Measurements from ENCODE around the gene LRP5.

Gene LRP5

GRCh38 chr11:68375766-68376165, 63.4 kb downstream of the LRP5 start:
- Histone ChIP-seq H3K27ac (no peak overlapping the region), H3K4me3 (no peak overlapping the region)

- Histone ChIP-seq H3K4me3 (no peak overlapping the region), H3K27ac (peak overlapping the region in 3 of 21 experiments; percentile 10 to 30 (median 15))
Observed at GRCh38 chr11:68377389-68377795, 65.0 kb downstream of the LRP5 start.

GRCh38 chr11:68379206-68379605, 66.8 kb downstream of the LRP5 start:
- H3K27ac ChIP-seq, result no peak overlapping the region

GRCh38 chr11:68380786-68381622, 68.6 kb downstream of the LRP5 start:
- no peak overlapping the region for H3K4me3 ChIP-seq
- H3K27ac ChIP-seq, result peak overlapping the region in 10 of 21 experiments; percentile 13 to 65 (median 46)

More at GRCh38 chr11:68379206-68379605, 66.8 kb downstream of the LRP5 start:
- H3K4me3 ChIP-seq, result no peak overlapping the region

GRCh38 chr11:68381716-68382115, 69.3 kb downstream of the LRP5 start:
- H3K27ac ChIP-seq, result peak overlapping the region in 3 of 21 experiments; percentile 42 to 55 (median 50)

GRCh38 chr11:68382358-68382998, 70.1 kb downstream of the LRP5 start:
- Histone ChIP-seq H3K4me3 (no peak overlapping the region), H3K27ac (peak overlapping the region in 1 of 21 experiments; percentile 1)

More at GRCh38 chr11:68381716-68382115, 69.3 kb downstream of the LRP5 start:
- H3K4me3 ChIP-seq, result no peak overlapping the region

GRCh38 chr11:68383976-68384501, 71.6 kb downstream of the LRP5 start:
- Histone ChIP-seq H3K4me3 (no peak overlapping the region), H3K27ac (no peak overlapping the region)

- H3K4me3 ChIP-seq, result no peak overlapping the region
Observed at GRCh38 chr11:68384530-68385081, 72.2 kb downstream of the LRP5 start.

GRCh38 chr11:68385128-68385527, 72.7 kb downstream of the LRP5 start:
- no peak overlapping the region for H3K27ac ChIP-seq
- no peak overlapping the region for H3K4me3 ChIP-seq

More at GRCh38 chr11:68384530-68385081, 72.2 kb downstream of the LRP5 start:
- H3K27ac ChIP-seq, result no peak overlapping the region

GRCh38 chr11:68386331-68386978, 74.1 kb downstream of the LRP5 start:
- Histone ChIP-seq H3K27ac (no peak overlapping the region), H3K4me3 (no peak overlapping the region)

GRCh38 chr11:68387840-68388239, 75.4 kb downstream of the LRP5 start:
- Histone ChIP-seq H3K27ac (no peak overlapping the region), H3K4me3 (no peak overlapping the region)

- Histone ChIP-seq H3K27ac (peak overlapping the region in 1 of 21 experiments; percentile 15), H3K4me3 (no peak overlapping the region)
Observed at GRCh38 chr11:68388595-68389198, 76.3 kb downstream of the LRP5 start.

GRCh38 chr11:68390315-68390714, 77.9 kb downstream of the LRP5 start:
- no peak overlapping the region for H3K27ac ChIP-seq
- H3K4me3 ChIP-seq, result no peak overlapping the region

GRCh38 chr11:68392822-68393221, 80.4 kb downstream of the LRP5 start:
- H3K4me3 ChIP-seq, result no peak overlapping the region
- no peak overlapping the region for H3K27ac ChIP-seq

- no peak overlapping the region for H3K27ac ChIP-seq
Observed at GRCh38 chr11:68396516-68396915, 84.1 kb downstream of the LRP5 start.

GRCh38 chr11:68397256-68397655, 84.9 kb downstream of the LRP5 start:
- no peak overlapping the region for H3K4me3 ChIP-seq
- H3K27ac ChIP-seq, result no peak overlapping the region

More at GRCh38 chr11:68396516-68396915, 84.1 kb downstream of the LRP5 start:
- H3K4me3 ChIP-seq, result no peak overlapping the region

GRCh38 chr11:68398995-68399851, 86.8 kb downstream of the LRP5 start:
- Histone ChIP-seq H3K4me3 (no peak overlapping the region), H3K27ac (peak overlapping the region in 6 of 21 experiments; percentile 6 to 50 (median 34))

GRCh38 chr11:68399916-68400315, 87.5 kb downstream of the LRP5 start:
- H3K4me3 ChIP-seq, result no peak overlapping the region
- peak overlapping the region in 7 of 21 experiments; percentile 6 to 50 (median 41) for H3K27ac ChIP-seq
